Endothelial cell of umbilical vein (primary cell): Measurements from ENCODE around the gene COMT. TPM values are rescaled to one million over a fixed set of nuclear protein-coding genes. Genes with fewer than 3 reads are reported as not detected.

Experiments used
- BruUV-seq: library from RNA; stranded (reverse); fragments of 400-500 nt; replicated peaks from 2 replicates; lab custom pipeline; 2021; lab: Mats Ljungman, UMichigan
- CTCF ChIA-PET: fragments of 300-600, 350-600 bp; sonication (Branson Sonifier 250); formaldehyde crosslinking; loops from one replicate; lab custom pipeline; 2021; ENCODE audit warnings: antibody characterized with exemption, inconsistent platforms; lab: Charles Lee
- POLR2A ChIA-PET: fragments of 300-600, 350-600 bp; sonication (Branson Sonifier 250); formaldehyde crosslinking; loops from one replicate; lab custom pipeline; 2021; ENCODE audit warnings: antibody characterized with exemption, inconsistent platforms; lab: Charles Lee
- DNase-seq: peaks from one replicate; pipeline ENCODE4 v3.0.0-alpha.2; 2011; ENCODE audit warnings: low read depth, low spot score
- FAIRE-seq: peaks from 2 replicates; lab custom pipeline; 2011; peaks lifted over from hg19 to GRCh38; lab: Jason Lieb, UNC
- H2AFZ ChIP-seq: 2 replicates; pipeline ENCODE4 v1.6.0; 2012; ENCODE audit warnings: low read depth, low read length, control low read depth, inconsistent platforms
- H3K27ac ChIP-seq: 2 replicates; pipeline ENCODE4 v1.5.1; 2011; ENCODE audit warnings: low read depth, mild to moderate bottlenecking, control low read depth, low read length, moderate library complexity; ENCODE audit not compliant: insufficient read depth
- H3K27me3 ChIP-seq, 2 experiments: 2 replicates each; pipeline versions ENCODE4 v1.6.0 to v1.6.1; 2011; ENCODE audit warnings: low read length in 2 of 2, mixed read lengths in 1 of 2; ENCODE audit not compliant: control insufficient read depth in 2 of 2, insufficient read depth in 2 of 2
- H3K36me3 ChIP-seq, 2 experiments: 2 replicates in 1 of 2; 3 replicates in 1 of 2; pipeline ENCODE4 v1.5.1; 2011; ENCODE audit warnings: low read length in 2 of 2, mild to moderate bottlenecking in 1 of 2, moderate library complexity in 1 of 2; ENCODE audit not compliant: control insufficient read depth in 2 of 2, insufficient read depth in 2 of 2; ENCODE audit errors: extremely low read depth in 1 of 2
- H3K4me1 ChIP-seq: 3 replicates; pipeline ENCODE4 v1.5.1; 2011; ENCODE audit warnings: mild to moderate bottlenecking, low read length; ENCODE audit not compliant: control insufficient read depth, insufficient read depth; ENCODE audit errors: extremely low read depth
- H3K4me2 ChIP-seq: 2 replicates; pipeline ENCODE4 v1.6.1; 2011; ENCODE audit warnings: low read length, control low read depth, mixed read lengths; ENCODE audit not compliant: insufficient read depth
- H3K4me3 ChIP-seq, 3 experiments: fragments of 200-600 bp in 1 of 3; sonication (generic), shearing (Covaris generic) in 1 of 3; replicated peaks in 1 of 3; 2 replicates each; pipeline ENCODE4 v1.5.1; 2011 to 2016; ENCODE audit warnings: control low read depth in 3 of 3, low read length in 3 of 3, mild to moderate bottlenecking in 2 of 3, inconsistent platforms in 1 of 3, low read depth in 1 of 3, moderate library complexity in 1 of 3; ENCODE audit not compliant: insufficient read depth in 1 of 3
- H3K79me2 ChIP-seq: 2 replicates; pipeline ENCODE4 v1.6.0; 2012; ENCODE audit warnings: low read length, inconsistent platforms; ENCODE audit not compliant: control insufficient read depth, insufficient read depth
- H3K9ac ChIP-seq: replicated peaks from 2 replicates; pipeline ENCODE3; 2011; ENCODE audit warnings: low read length, control low read depth; ENCODE audit not compliant: insufficient read depth; ENCODE audit errors: extremely low read depth
- H3K9me1 ChIP-seq: replicated peaks from 3 replicates; pipeline ENCODE4 v1.6.0; 2011; ENCODE audit warnings: mild to moderate bottlenecking, low read length; ENCODE audit not compliant: control insufficient read depth, insufficient read depth; ENCODE audit errors: extremely low read depth
- H3K9me3 ChIP-seq: replicated peaks from 2 replicates; pipeline ENCODE4 v1.5.1; 2012; ENCODE audit warnings: low read length, inconsistent platforms; ENCODE audit not compliant: control insufficient read depth, insufficient read depth
- H4K20me1 ChIP-seq: replicated peaks from 2 replicates; pipeline ENCODE3; 2011; ENCODE audit warnings: mild to moderate bottlenecking, low read length; ENCODE audit not compliant: control insufficient read depth, insufficient read depth; ENCODE audit errors: extremely low read depth
- CTCF ChIP-seq, 2 donors: IDR thresholded peaks; 1 replicate in 1 of 2; 2 replicates in 1 of 2; pipeline ENCODE4 v1.5.1; 2011; ENCODE audit warnings: low read length in 2 of 2, mild to moderate bottlenecking in 2 of 2, moderate library complexity in 2 of 2, control low read depth in 1 of 2, inconsistent platforms in 1 of 2, low read depth in 1 of 2; ENCODE audit not compliant: insufficient read depth in 1 of 2; ENCODE audit errors: extremely low read depth in 1 of 2
- EZH2 ChIP-seq: IDR thresholded peaks from 2 replicates; pipeline ENCODE4 v1.6.1; 2012; ENCODE audit warnings: borderline replicate concordance, low read depth, mild to moderate bottlenecking, moderate library complexity, low read length, inconsistent platforms; ENCODE audit not compliant: severe bottlenecking
- FOS ChIP-seq: IDR thresholded peaks from 2 replicates; pipeline ENCODE4 v1.6.1; 2011; ENCODE audit warnings: mild to moderate bottlenecking, low read length, moderate library complexity, borderline replicate concordance; ENCODE audit not compliant: insufficient read depth
- GATA2 ChIP-seq: IDR thresholded peaks from 2 replicates; pipeline ENCODE4 v1.7.0; 2011; ENCODE audit warnings: low read depth, mild to moderate bottlenecking, moderate library complexity, mixed read lengths, low read length; ENCODE audit not compliant: insufficient read length, insufficient read depth
- JUN ChIP-seq: IDR thresholded peaks from 2 replicates; pipeline ENCODE4 v1.6.1; 2011; ENCODE audit warnings: borderline replicate concordance, low read depth; ENCODE audit not compliant: insufficient read length, insufficient read depth
- MAX ChIP-seq: IDR thresholded peaks from 2 replicates; pipeline ENCODE4 v1.6.1; 2011; ENCODE audit not compliant: insufficient read depth, insufficient read length
- MYC ChIP-seq: IDR thresholded peaks from one replicate; pipeline ENCODE4 v1.6.1; 2011; ENCODE audit warnings: mild to moderate bottlenecking, low read depth, low read length
- POLR2A ChIP-seq: IDR thresholded peaks from 2 replicates; pipeline ENCODE4 v1.6.1; 2012; ENCODE audit warnings: low read depth, mild to moderate bottlenecking, control low read depth, low read length
- POLR2AphosphoS5 ChIP-seq: IDR thresholded peaks from 2 replicates; pipeline ENCODE4 v1.6.1; 2012; ENCODE audit warnings: low read depth, mild to moderate bottlenecking, control low read depth, low read length, moderate library complexity; ENCODE audit not compliant: insufficient read depth
- dilution Hi-C: fragments of 300-500 bp; cut with MboI; formaldehyde crosslinking; loops from one replicate; pipeline ENCODE4 v1.15.0; 2019; ENCODE audit warnings: low sequenced_read_pairs; ENCODE audit not compliant: extremely low pct_ligation_motif_present
- intact Hi-C: fragments of 100-400 bp; cut with micrococcal nuclease; formaldehyde crosslinking; loops from one replicate; pipeline ENCODE4 v1.10.0; 2022
- polyA plus RNA-seq, 4 experiments: library from polyadenylated mRNA; depleted of rRNA in 3 of 4; stranded (reverse) in 3 of 4; unstranded in 1 of 4; fragments of >200 nt; gene quantifications; 2 replicates each; pipeline versions ENCODE4 v1.2.1 to v1.2.3, GENCODE V29; 2011 to 2012; ENCODE audit warnings: missing spikeins in 1 of 4
- total RNA-seq: library from RNA; stranded (reverse); gene quantifications from 2 replicates; pipeline ENCODE4 v1.2.3, GENCODE V29; 2021

The COMT gene
- total and polyA plus RNA-seq, 2 donors (not counting 3 experiments of a cell fraction or from before 2014, with no cell fraction given), result 221 to 537 TPM

GRCh38 chr22:19990609-19991394 is 49.2 kb downstream of the COMT start:
- H4K20me1 ChIP-seq, result no peaks in the 10 kb centered on the region
- H3K9me1 ChIP-seq, result no peaks in the 10 kb centered on the region
- FAIRE-seq (no peak), DNase-seq (no peak)
- H3K9ac ChIP-seq, result no peak overlapping the region
- POLR2A ChIA-PET, result no interaction called here
- H3K9me3 ChIP-seq, result no peaks in the 10 kb centered on the region
- dilution Hi-C loops (no loop called here), intact Hi-C loops (no loop called here)
- H3K27ac ChIP-seq, result no peak overlapping the region
- no peak for TF ChIP-seq POLR2A
- TF ChIP-seq FOS, result no peak
- no peak for TF ChIP-seq MAX
- TF ChIP-seq JUN, result no peak
- TF ChIP-seq GATA2, result no peak
- TF ChIP-seq EZH2, result no peak
- no peak for TF ChIP-seq POLR2AphosphoS5
- no peak for TF ChIP-seq MYC
- H3K79me2 ChIP-seq, result peaks cover 3% of the 10 kb centered on the region
- H3K4me1 ChIP-seq, result peaks cover 6% of the 10 kb centered on the region
- H3K4me2 ChIP-seq, result no peak overlapping the region
- H3K27me3 ChIP-seq, result no peaks in the 10 kb centered on the region
- H3K4me3 ChIP-seq, result no peak overlapping the region
- H3K36me3 ChIP-seq, result no peaks in the 10 kb centered on the region
- no peak overlapping the region for H2AFZ ChIP-seq
- CTCF ChIA-PET, result interaction anchor here (1.7 to 2.5 kb wide), 3 partner anchors 10 to 25 kb away, joined by 4 to 9 read pairs (median 5); no protein-coding TSS in a partner anchor
- BruUV-seq, result no TSS peak

GRCh38 chr22:19991395-19991644 is 49.7 kb downstream of the COMT start:
- DNase-seq (no peak), FAIRE-seq (no peak)
- BruUV-seq, result no TSS peak
- dilution Hi-C loops, result no loop called here
- Histone ChIP-seq H3K36me3 (no peaks in the 10 kb centered on the region), H3K9me1 (no peaks in the 10 kb centered on the region), H2AFZ (no peak overlapping the region), H4K20me1 (no peaks in the 10 kb centered on the region), H3K4me1 (peaks cover 1% of the 10 kb centered on the region), H3K4me3 (no peak overlapping the region), H3K9me3 (no peaks in the 10 kb centered on the region), H3K4me2 (no peak overlapping the region), H3K9ac (no peak overlapping the region), H3K79me2 (no peaks in the 10 kb centered on the region), H3K27ac (no peak overlapping the region), H3K27me3 (no peaks in the 10 kb centered on the region)
- ChIA-PET CTCF (interaction anchor here (1.7 to 2.5 kb wide), 3 partner anchors 10 to 24 kb away, joined by 4 to 9 read pairs (median 5); no protein-coding TSS in a partner anchor), POLR2A (no interaction called here)
- intact Hi-C loops, result no loop called here
- TF ChIP-seq MYC, result no peak
- no peak for TF ChIP-seq GATA2
- TF ChIP-seq FOS, result no peak
- no peak for TF ChIP-seq EZH2
- TF ChIP-seq POLR2A, result no peak
- TF ChIP-seq CTCF (IDR thresholded peaks at IDR 0.05; ENCODE audit: extremely low read depth in 1 of 2, insufficient read depth in 1 of 2, low read depth in 1 of 2, low read length in 2 of 2), result no peak
- no peak for TF ChIP-seq JUN
- TF ChIP-seq POLR2AphosphoS5, result no peak
- no peak for TF ChIP-seq MAX
